GM04503 (cell line): ENCODE measurements around the gene NELFA.

Experiments
- DNase-seq: peaks from one replicate; pipeline ENCODE4 v3.0.0-alpha.2; 2012; ENCODE audit warnings: low read depth

Gene NELFA

GRCh38 chr4:1933700-1934099 lies 75.1 kb downstream of the NELFA start:
- no peak for DNase-seq

DNA sequence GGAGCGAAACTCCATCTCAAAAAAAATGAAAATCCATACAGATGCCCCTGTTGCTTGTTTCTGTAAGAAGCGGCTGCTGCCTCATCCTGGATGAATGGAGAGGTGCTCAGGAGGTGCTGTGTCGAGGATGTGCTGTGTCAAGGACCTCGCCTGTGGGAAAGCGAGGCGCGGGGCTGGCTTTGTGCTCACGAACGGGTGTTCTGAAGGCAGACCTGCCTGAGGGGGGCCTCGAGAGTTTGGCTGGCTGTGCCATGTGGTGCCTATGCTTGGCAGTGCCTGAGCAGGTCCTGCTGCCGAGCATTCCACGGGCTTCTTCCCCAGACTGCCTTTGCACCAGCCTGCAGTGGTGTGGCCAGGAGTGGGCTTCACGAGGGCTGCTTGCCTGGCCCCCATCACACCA lies 76.0 kb downstream of the NELFA start:
- no peak for DNase-seq
